ENCODE measurements around the gene B3GNT3. TPM values are rescaled to one million over a fixed set of nuclear protein-coding genes. Genes with fewer than 3 reads are reported as not detected.

The B3GNT3 gene
- total and polyA plus RNA-seq, 2 of the 13 experiments (the other 11 are each of a cell fraction or from before 2014, with no cell fraction given), result 0.86 to 4.0 TPM

DNA sequence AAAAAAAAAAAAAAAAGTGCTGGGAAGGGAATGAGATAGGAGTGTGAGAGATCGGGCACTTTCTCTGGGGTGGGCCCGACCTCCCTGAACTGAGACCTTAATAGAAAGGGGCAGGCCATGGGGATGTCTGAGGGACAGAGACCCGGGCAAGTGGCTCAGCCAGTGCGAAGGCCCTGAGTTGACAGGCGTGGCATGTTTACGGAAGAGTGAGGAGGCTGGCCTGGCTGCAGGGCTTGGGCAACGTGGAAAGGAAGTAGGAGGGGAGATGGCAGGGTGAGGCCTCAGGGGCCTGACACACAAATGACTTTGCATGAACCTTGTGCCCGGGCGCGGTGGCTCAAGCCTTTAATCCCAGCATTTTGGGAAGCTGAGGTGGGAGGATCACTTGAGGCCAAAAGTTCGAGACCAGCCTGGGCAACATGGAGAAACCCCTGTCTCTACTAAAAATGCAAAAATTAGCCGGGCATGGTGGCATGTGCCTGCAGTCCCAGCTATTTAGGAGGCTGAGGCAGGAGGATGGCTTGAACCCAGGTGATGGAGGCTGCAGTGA, 29.8 kb upstream of the B3GNT3 start (continued):
- no peak; the same call in 1 of the 2 replicates for TF ChIP-seq HINFP (CRISPR knock-in tag; IDR thresholded peaks at IDR 0.05; ENCODE audit: low read depth)
- no peak for TF ChIP-seq CEBPZ (IDR thresholded peaks at IDR 0.05; ENCODE audit: low read length)
- TF ChIP-seq ZGPAT (CRISPR knock-in tag; IDR thresholded peaks at IDR 0.05), result peak; percentile 60
- peak; percentile 59; the same call in 1 of the 2 replicates for TF ChIP-seq HNF4G (IDR thresholded peaks at IDR 0.05; ENCODE audit: borderline replicate concordance, low read depth, low read length)
- TF ChIP-seq HNF4G (CRISPR knock-in tag; IDR thresholded peaks at IDR 0.05; ENCODE audit: borderline replicate concordance, low read depth), result no peak; the same call in 1 of the 2 replicates
- TF ChIP-seq ZNF572 (CRISPR knock-in tag; IDR thresholded peaks at IDR 0.05), result 0 out of 2 replicates have a peak, but pooled peaks have one; percentile 23
- TF ChIP-seq, protein P1, sequence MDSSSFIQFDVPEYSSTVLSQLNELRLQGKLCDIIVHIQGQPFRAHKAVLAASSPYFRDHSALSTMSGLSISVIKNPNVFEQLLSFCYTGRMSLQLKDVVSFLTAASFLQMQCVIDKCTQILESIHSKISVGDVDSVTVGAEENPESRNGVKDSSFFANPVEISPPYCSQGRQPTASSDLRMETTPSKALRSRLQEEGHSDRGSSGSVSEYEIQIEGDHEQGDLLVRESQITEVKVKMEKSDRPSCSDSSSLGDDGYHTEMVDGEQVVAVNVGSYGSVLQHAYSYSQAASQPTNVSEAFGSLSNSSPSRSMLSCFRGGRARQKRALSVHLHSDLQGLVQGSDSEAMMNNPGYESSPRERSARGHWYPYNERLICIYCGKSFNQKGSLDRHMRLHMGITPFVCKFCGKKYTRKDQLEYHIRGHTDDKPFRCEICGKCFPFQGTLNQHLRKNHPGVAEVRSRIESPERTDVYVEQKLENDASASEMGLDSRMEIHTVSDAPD (CRISPR knock-in tag; IDR thresholded peaks at IDR 0.05), result no peak
- TF ChIP-seq, protein P2, sequence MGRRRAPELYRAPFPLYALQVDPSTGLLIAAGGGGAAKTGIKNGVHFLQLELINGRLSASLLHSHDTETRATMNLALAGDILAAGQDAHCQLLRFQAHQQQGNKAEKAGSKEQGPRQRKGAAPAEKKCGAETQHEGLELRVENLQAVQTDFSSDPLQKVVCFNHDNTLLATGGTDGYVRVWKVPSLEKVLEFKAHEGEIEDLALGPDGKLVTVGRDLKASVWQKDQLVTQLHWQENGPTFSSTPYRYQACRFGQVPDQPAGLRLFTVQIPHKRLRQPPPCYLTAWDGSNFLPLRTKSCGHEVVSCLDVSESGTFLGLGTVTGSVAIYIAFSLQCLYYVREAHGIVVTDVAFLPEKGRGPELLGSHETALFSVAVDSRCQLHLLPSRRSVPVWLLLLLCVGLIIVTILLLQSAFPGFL (CRISPR knock-in tag; IDR thresholded peaks at IDR 0.05), result no peak
- TF ChIP-seq, protein P3, sequence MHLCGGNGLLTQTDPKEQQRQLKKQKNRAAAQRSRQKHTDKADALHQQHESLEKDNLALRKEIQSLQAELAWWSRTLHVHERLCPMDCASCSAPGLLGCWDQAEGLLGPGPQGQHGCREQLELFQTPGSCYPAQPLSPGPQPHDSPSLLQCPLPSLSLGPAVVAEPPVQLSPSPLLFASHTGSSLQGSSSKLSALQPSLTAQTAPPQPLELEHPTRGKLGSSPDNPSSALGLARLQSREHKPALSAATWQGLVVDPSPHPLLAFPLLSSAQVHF (CRISPR knock-in tag; IDR thresholded peaks at IDR 0.05), result no peak
- peak; percentile 75 for TF ChIP-seq ZNF574 (CRISPR knock-in tag; IDR thresholded peaks at IDR 0.05)
- no peak for TF ChIP-seq KLF13 (CRISPR knock-in tag; IDR thresholded peaks at IDR 0.05)
- TF ChIP-seq TAF1 (CRISPR knock-in tag; IDR thresholded peaks at IDR 0.05), result no peak
- TF ChIP-seq RBFOX2 (IDR thresholded peaks at IDR 0.05; ENCODE audit: low read depth, low read length), result no peak
- no peak for TF ChIP-seq KLF12 (CRISPR knock-in tag; IDR thresholded peaks at IDR 0.05; ENCODE audit: borderline replicate concordance)

All from HepG2 (cell line).